GM23338 (cell line): ENCODE results near the gene MAPK8IP2.

ENCODE experiments used
- CREB1 ChIP-seq: fragments of 250-450 bp; sonication (Bioruptor Pico); IDR thresholded peaks from 2 replicates; pipeline ENCODE4 v1.5.0; 2020; ENCODE audit warnings: low read depth, mild to moderate bottlenecking, moderate library complexity
- CTCF ChIP-seq, 2 experiments: fragments of 200-600 bp in 1 of 2; sonication (generic) in 1 of 2; conservative IDR thresholded peaks; 2 replicates each; pipeline versions ENCODE4 v1.5.1 to v1.6.1; 2016 to 2017; ENCODE audit warnings: antibody characterized with exemption in 2 of 2, low read depth in 2 of 2, mild to moderate bottlenecking in 2 of 2, moderate library complexity in 1 of 2
- ETS1 ChIP-seq: IDR thresholded peaks from 2 replicates; pipeline ENCODE4 v1.6.1; 2016; ENCODE audit warnings: antibody characterized with exemption
- EZH2 ChIP-seq: fragments of 200-600 bp; sonication (generic); IDR thresholded peaks from one replicate; pipeline ENCODE4 v1.8.0; 2017; ENCODE audit warnings: antibody characterized with exemption, mild to moderate bottlenecking, low read depth; ENCODE audit not compliant: unreplicated experiment
- EZH2phosphoT487 ChIP-seq: fragments of 200-600 bp; sonication (generic); IDR thresholded peaks from one replicate; pipeline ENCODE4 v1.8.1; 2018; ENCODE audit warnings: antibody characterized with exemption; ENCODE audit not compliant: unreplicated experiment
- POLR2AphosphoS5 ChIP-seq: IDR thresholded peaks from 2 replicates; pipeline ENCODE4 v1.6.1; 2016; ENCODE audit warnings: antibody characterized with exemption, low read depth
- STAT1 ChIP-seq: IDR thresholded peaks from one replicate; pipeline ENCODE4 v1.6.1; 2016; ENCODE audit warnings: antibody characterized with exemption; ENCODE audit not compliant: unreplicated experiment
- ZNF114 ChIP-seq: fragments of 250-450 bp; sonication (Bioruptor Pico); IDR thresholded peaks from 2 replicates; pipeline ENCODE4 v1.5.0; 2020; ENCODE audit warnings: mild to moderate bottlenecking, moderate library complexity
- ZNF331 ChIP-seq: fragments of 250-450 bp; sonication (Bioruptor Pico); IDR thresholded peaks from 2 replicates; pipeline ENCODE4 v1.5.0; 2020; ENCODE audit warnings: low read depth, mild to moderate bottlenecking, moderate library complexity
- ZNF462 ChIP-seq: fragments of 250-450 bp; sonication (Bioruptor Pico); IDR thresholded peaks from 2 replicates; pipeline ENCODE4 v1.5.0; 2020; ENCODE audit warnings: mild to moderate bottlenecking, moderate library complexity
- TF ChIP-seq, protein P1 (sequence below): IDR thresholded peaks from one replicate; pipeline ENCODE4 v1.6.1; 2018; ENCODE audit warnings: antibody characterized with exemption; ENCODE audit not compliant: unreplicated experiment

- no peak for TF ChIP-seq EZH2phosphoT487
- no peak for TF ChIP-seq EZH2
- no peak for TF ChIP-seq POLR2AphosphoS5
- no peak for TF ChIP-seq CTCF (conservative IDR thresholded peaks at IDR 0.05; ENCODE audit: low read depth in 2 of 2)
- no peak for TF ChIP-seq ZNF331 (CRISPR knock-in tag)
- TF ChIP-seq ZNF114 (CRISPR knock-in tag): no peak
- TF ChIP-seq CREB1 (CRISPR knock-in tag): no peak
- TF ChIP-seq STAT1: no peak
- no peak for TF ChIP-seq ETS1
- TF ChIP-seq, protein P1, sequence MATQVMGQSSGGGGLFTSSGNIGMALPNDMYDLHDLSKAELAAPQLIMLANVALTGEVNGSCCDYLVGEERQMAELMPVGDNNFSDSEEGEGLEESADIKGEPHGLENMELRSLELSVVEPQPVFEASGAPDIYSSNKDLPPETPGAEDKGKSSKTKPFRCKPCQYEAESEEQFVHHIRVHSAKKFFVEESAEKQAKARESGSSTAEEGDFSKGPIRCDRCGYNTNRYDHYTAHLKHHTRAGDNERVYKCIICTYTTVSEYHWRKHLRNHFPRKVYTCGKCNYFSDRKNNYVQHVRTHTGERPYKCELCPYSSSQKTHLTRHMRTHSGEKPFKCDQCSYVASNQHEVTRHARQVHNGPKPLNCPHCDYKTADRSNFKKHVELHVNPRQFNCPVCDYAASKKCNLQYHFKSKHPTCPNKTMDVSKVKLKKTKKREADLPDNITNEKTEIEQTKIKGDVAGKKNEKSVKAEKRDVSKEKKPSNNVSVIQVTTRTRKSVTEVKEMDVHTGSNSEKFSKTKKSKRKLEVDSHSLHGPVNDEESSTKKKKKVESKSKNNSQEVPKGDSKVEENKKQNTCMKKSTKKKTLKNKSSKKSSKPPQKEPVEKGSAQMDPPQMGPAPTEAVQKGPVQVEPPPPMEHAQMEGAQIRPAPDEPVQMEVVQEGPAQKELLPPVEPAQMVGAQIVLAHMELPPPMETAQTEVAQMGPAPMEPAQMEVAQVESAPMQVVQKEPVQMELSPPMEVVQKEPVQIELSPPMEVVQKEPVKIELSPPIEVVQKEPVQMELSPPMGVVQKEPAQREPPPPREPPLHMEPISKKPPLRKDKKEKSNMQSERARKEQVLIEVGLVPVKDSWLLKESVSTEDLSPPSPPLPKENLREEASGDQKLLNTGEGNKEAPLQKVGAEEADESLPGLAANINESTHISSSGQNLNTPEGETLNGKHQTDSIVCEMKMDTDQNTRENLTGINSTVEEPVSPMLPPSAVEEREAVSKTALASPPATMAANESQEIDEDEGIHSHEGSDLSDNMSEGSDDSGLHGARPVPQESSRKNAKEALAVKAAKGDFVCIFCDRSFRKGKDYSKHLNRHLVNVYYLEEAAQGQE: no peak
- no peak for TF ChIP-seq ZNF462 (CRISPR knock-in tag)
These were observed 57.3 kb downstream of the MAPK8IP2 start for GRCh38 chr22:50657925-50658324.
